OCI-LY1 (cell line): ENCODE data around the gene AKAP8L.

ENCODE experiments used
- H2AFZ ChIP-seq: fragments of 200-600 bp; sonication (generic), shearing (Covaris generic); 2 replicates; pipeline ENCODE4 v1.6.0; 2014; ENCODE audit warnings: antibody characterized with exemption, mild to moderate bottlenecking, low read length
- H3F3A ChIP-seq: fragments of 200-600 bp; sonication (generic), shearing (Covaris generic); 2 replicates; pipeline ENCODE4 v1.6.0; 2014; ENCODE audit warnings: mild to moderate bottlenecking, antibody characterized with exemption, low read length, moderate library complexity; ENCODE audit not compliant: insufficient read depth
- H3K27ac ChIP-seq: fragments of 200-600 bp; sonication (generic); 2 replicates; pipeline ENCODE4 v1.5.1; 2014; ENCODE audit warnings: low read length, mixed run types, mild to moderate bottlenecking, low read depth; ENCODE audit not compliant: poor library complexity, severe bottlenecking
- H3K27me3 ChIP-seq: fragments of 200-600 bp; sonication (generic); 2 replicates; pipeline ENCODE4 v1.6.0; 2014; ENCODE audit warnings: antibody characterized with exemption, mild to moderate bottlenecking, low read length, moderate library complexity; ENCODE audit not compliant: insufficient read depth
- H3K36me3 ChIP-seq: fragments of 200-600 bp; sonication (generic); 2 replicates; pipeline ENCODE4 v1.6.1; 2014; ENCODE audit warnings: mild to moderate bottlenecking, antibody characterized with exemption, low read length, moderate library complexity, mixed read lengths; ENCODE audit not compliant: insufficient read depth
- H3K4me1 ChIP-seq: fragments of 200-600 bp; sonication (generic); 2 replicates; pipeline ENCODE4 v1.5.1; 2014; ENCODE audit warnings: mild to moderate bottlenecking, low read length, moderate library complexity; ENCODE audit not compliant: insufficient read depth, severe bottlenecking
- H3K4me2 ChIP-seq: fragments of 200-600 bp; sonication (generic), shearing (Covaris generic); 2 replicates; pipeline ENCODE4 v1.6.1; 2014; ENCODE audit warnings: low read length
- H3K4me3 ChIP-seq: fragments of 200-600 bp; sonication (generic); 2 replicates; pipeline ENCODE4 v1.5.1; 2014; ENCODE audit warnings: low read length, low read depth, mild to moderate bottlenecking, mixed read lengths; ENCODE audit not compliant: poor library complexity, severe bottlenecking
- H3K79me2 ChIP-seq: fragments of 200-600 bp; shearing (Covaris generic); 2 replicates; pipeline ENCODE4 v1.6.1; 2016; ENCODE audit warnings: mixed run types, low read length, mixed read lengths; ENCODE audit not compliant: insufficient read depth
- H3K9ac ChIP-seq: fragments of 200-600 bp; sonication (generic), shearing (Covaris generic); 2 replicates; pipeline ENCODE4 v1.6.1; 2014; ENCODE audit warnings: mild to moderate bottlenecking, low read length, mixed read lengths
- H3K9me2 ChIP-seq: fragments of 200-600 bp; sonication (generic), shearing (Covaris generic); 2 replicates; pipeline ENCODE4 v1.6.1; 2014; ENCODE audit warnings: low read depth, mild to moderate bottlenecking, low read length, mixed read lengths
- H3K9me3 ChIP-seq: fragments of 200-600 bp; shearing (Covaris generic); 2 replicates; pipeline ENCODE4 v1.6.1; 2014; ENCODE audit warnings: low read length, mixed read lengths
- H4K20me1 ChIP-seq: fragments of 200-600 bp; sonication (generic), shearing (Covaris generic); 2 replicates; pipeline ENCODE4 v1.6.0; 2016; ENCODE audit warnings: mild to moderate bottlenecking, low read length; ENCODE audit not compliant: insufficient read depth
- EZH2 ChIP-seq: fragments of 200-600 bp; sonication (generic), shearing (Covaris generic); IDR thresholded peaks from 2 replicates; pipeline ENCODE4 v1.8.0; 2017; ENCODE audit warnings: borderline replicate concordance, mixed run types, mild to moderate bottlenecking, antibody characterized with exemption, low read length, moderate library complexity, mixed read lengths
- TF ChIP-seq, protein P1 (sequence below): fragments of 200-600 bp; sonication (generic), shearing (Covaris generic); IDR thresholded peaks from 2 replicates; pipeline ENCODE4 v1.5.1; 2017; ENCODE audit warnings: mild to moderate bottlenecking, antibody characterized with exemption, low read length, moderate library complexity, mixed read lengths

The AKAP8L gene

DNA sequence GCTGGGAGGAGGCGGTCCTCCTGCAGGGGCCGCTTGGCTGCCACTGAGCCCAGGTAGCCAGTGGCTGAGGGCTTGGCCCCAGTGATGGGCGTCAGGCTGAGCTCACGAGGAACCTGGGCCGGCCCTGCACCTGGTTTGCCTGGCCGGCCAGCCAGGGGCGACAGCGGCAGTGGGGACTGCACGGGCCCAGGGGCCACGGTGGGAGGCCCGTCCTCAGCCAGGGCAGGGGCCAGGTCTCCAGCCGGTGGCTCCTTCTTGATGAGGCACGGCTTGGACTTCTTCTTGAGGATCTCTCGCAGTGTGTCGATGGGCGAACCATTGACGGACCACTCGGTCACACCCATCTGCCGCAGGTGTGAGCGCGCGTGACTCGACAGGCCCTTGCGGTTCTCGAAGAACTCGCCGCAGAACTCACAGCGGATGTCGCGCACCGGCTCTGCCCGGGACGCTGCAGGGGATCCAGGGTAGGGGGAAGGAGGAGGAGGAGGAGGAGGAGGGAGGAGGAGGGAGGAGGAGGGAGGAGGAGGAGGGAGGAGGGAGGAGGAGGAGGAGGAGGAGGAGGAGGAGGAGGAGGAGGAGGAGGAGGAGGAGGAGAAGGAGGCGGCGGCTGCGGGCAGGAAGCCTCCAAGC is 6.6 kb upstream of the AKAP8L start:
- H3K27ac ChIP-seq: no peak overlapping the region
- H3K27me3 ChIP-seq: no peaks in the 10 kb centered on the region
- H3K79me2 ChIP-seq: peaks cover 6% of the 10 kb centered on the region; the same call in 1 of the 2 replicates
- no peaks in the 10 kb centered on the region for H3K9me2 ChIP-seq
- no peaks in the 10 kb centered on the region for H3F3A ChIP-seq
- peaks cover 57% of the 10 kb centered on the region for H3K36me3 ChIP-seq
- peaks cover 2% of the 10 kb centered on the region for H3K4me1 ChIP-seq
- H3K9me3 ChIP-seq: no peaks in the 10 kb centered on the region
- H4K20me1 ChIP-seq: no peaks in the 10 kb centered on the region
- no peak overlapping the region for H2AFZ ChIP-seq
- TF ChIP-seq EZH2: no peak
- TF ChIP-seq, protein P1, sequence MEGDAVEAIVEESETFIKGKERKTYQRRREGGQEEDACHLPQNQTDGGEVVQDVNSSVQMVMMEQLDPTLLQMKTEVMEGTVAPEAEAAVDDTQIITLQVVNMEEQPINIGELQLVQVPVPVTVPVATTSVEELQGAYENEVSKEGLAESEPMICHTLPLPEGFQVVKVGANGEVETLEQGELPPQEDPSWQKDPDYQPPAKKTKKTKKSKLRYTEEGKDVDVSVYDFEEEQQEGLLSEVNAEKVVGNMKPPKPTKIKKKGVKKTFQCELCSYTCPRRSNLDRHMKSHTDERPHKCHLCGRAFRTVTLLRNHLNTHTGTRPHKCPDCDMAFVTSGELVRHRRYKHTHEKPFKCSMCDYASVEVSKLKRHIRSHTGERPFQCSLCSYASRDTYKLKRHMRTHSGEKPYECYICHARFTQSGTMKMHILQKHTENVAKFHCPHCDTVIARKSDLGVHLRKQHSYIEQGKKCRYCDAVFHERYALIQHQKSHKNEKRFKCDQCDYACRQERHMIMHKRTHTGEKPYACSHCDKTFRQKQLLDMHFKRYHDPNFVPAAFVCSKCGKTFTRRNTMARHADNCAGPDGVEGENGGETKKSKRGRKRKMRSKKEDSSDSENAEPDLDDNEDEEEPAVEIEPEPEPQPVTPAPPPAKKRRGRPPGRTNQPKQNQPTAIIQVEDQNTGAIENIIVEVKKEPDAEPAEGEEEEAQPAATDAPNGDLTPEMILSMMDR: no peak
- H3K4me3 ChIP-seq: no peak overlapping the region
- no peak overlapping the region for H3K9ac ChIP-seq
- H3K4me2 ChIP-seq: no peak overlapping the region

DNA sequence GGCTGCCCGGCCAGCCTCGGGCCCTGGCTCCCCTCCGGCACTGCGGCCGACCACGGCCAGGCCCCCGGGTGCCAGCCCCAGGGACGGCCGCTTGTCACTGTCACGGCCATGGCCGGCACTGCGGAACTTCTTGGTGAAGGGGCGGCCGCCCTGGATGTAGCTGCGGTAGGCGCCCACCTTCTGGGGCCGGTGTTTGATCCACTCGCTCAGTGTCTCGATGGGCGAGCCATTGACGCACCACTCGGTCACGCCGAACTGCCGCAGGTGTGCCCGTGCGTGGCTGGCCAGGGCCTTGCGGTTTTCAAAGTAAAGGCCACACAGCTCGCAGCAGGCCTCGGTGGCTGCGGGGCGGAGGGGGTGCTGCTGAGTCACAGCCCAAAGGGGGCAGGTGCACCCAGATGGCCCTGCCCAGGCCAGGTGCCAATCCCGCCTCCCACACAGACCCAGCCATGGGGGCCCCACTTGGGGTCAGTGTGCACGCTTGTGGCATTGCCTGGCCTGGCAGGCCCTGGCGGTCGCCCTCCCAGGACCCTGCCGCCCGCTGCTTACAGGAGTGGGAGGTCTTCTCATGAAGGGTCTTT is 6.0 kb upstream of the AKAP8L start:
- no peak overlapping the region for H2AFZ ChIP-seq
- H3K36me3 ChIP-seq: peaks cover 57% of the 10 kb centered on the region
- no peak overlapping the region for H3K27ac ChIP-seq
- H3K4me2 ChIP-seq: no peak overlapping the region
- no peaks in the 10 kb centered on the region for H3K79me2 ChIP-seq
- no peak overlapping the region for H3K9ac ChIP-seq
- H3K4me3 ChIP-seq: no peak overlapping the region
- no peaks in the 10 kb centered on the region for H3K9me2 ChIP-seq
- H3K4me1 ChIP-seq: peaks cover 5% of the 10 kb centered on the region
- no peaks in the 10 kb centered on the region for H4K20me1 ChIP-seq
- no peaks in the 10 kb centered on the region for H3K27me3 ChIP-seq
- H3F3A ChIP-seq: no peaks in the 10 kb centered on the region
- H3K9me3 ChIP-seq: no peaks in the 10 kb centered on the region
- TF ChIP-seq, protein P1: no peak
- no peak for TF ChIP-seq EZH2

DNA sequence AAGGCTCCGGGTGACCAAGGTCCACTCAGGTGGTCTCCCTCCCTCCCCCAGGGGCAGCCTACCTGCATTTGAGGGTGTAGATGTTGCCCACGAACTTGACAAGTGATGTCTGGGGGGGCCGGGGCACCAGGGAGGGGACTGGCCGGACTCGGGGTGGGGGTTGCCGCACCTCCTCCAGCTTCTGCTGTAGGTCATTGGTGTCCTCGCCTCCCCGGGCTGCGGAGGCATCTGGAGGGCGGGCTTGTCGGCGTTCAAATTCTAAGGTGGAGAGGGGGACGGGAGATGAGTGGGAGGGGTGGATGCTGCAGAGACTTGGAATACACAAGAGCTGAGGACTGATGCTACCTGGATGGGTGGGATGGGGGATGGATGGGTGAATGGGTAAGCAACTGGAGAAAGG is 5.3 kb upstream of the AKAP8L start:
- H3K9me2 ChIP-seq: no peaks in the 10 kb centered on the region
- H3K27me3 ChIP-seq: no peaks in the 10 kb centered on the region
- peaks cover 11% of the 10 kb centered on the region for H3K4me1 ChIP-seq
- no peak overlapping the region for H3K4me3 ChIP-seq
- H3K36me3 ChIP-seq: peaks cover 57% of the 10 kb centered on the region
- no peak overlapping the region for H3K4me2 ChIP-seq
- H3F3A ChIP-seq: no peaks in the 10 kb centered on the region
- H3K79me2 ChIP-seq: no peaks in the 10 kb centered on the region
- H3K27ac ChIP-seq: no peak overlapping the region
- TF ChIP-seq EZH2: no peak
- TF ChIP-seq, protein P1: no peak
- no peak overlapping the region for H2AFZ ChIP-seq
- no peak overlapping the region for H3K9ac ChIP-seq
- H3K9me3 ChIP-seq: no peaks in the 10 kb centered on the region
- no peaks in the 10 kb centered on the region for H4K20me1 ChIP-seq
